Measurements from ENCODE around the gene MEIS1.

- TF ChIP-seq CTCF (conservative IDR thresholded peaks at IDR 0.05 in 1 of 2, IDR thresholded peaks at IDR 0.05 in 1 of 2; ENCODE audit: low read depth in 1 of 2, low read length in 2 of 2) (no peak), EZH2 (IDR thresholded peaks at IDR 0.05; ENCODE audit: low read length, missing control alignments) (no peak)
Measured at GRCh38 chr2:66443186-66443978, 8.5 kb downstream of the MEIS1 start.
